Hippocampal formation (tissue), 2 donors: ENCODE measurements around the gene SLK.
A peak's percentile ranks its signal among the peaks of the same experiment; 100 is the strongest.

Experiments
- DNase-seq, 2 donors: peaks; one replicate each; lab custom pipeline; 2025; lab: John Stamatoyannopoulos, UW

Gene SLK

DNA sequence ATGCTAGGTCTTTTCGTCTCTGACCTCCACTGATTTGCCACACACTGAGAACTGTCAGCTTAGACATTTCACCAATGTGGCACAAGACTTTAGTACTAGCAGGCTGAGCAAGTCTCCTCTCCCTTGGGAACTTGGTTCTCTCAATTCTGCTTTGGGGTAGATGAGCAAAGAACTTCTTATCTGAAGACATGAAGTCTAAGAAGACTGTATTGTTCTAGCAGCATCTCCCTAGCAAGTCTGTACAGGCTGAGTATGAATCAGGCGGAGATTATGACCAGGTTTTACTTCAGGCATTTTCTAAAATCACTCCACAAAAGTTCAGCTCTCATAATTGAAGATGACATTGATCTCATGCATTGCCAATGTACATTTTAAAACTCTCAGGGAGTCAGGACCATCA is 25.1 kb upstream of the SLK start:
- DNase-seq = no peak

DNA sequence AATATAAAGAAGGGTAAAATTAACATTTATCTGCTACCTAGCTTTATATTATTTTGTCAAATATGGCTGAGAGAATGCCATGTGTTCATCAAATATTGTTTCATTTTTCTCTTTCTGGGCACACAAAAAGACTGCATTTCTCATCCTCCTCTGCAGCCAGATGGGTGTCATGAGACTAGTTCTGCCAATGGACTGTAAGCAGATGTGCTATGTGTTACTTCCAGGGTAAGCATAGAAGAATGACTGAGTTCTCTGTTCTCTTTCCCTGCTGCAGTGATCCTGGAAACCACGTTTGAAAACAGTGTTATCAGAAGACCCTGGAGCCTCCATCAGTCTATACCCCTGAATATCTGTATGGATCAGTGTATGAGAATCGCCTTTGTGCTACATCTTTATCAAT is 24.1 kb upstream of the SLK start:
- DNase-seq = peak in 1 of 2 donors; percentile 57

DNA sequence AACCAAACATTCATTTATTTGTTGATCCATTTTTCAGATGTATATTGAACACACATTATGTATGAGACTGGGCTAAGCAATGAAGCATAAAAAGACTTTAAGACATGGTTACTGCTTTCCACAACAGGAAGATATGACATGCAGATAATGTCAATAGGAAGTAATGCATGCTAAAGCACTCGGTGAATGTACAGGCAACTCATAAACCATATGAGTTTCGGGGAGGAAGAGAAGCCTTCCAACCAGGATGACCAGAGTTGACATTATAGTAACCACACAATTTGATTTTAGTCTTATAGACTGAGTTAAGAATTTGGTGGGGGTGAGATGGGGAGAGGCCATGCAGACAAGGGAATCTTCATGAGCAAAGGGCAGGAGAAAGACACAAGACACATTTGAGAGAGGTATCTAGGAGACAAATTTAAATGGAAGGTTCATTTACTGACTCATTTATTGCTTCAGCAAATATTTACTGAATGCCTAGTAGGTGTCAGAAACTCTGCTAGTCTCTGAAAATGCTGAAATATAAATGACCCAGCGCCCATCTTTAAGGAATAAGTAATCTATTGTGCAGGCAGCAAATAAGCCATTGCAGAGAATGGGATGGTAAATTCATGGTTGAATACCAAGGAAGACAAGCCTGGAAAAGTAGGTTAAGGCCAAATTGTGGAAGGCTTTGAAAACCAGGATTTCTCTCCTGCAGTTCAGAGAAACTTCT is 19.0 kb upstream of the SLK start:
- DNase-seq = no peak

DNA sequence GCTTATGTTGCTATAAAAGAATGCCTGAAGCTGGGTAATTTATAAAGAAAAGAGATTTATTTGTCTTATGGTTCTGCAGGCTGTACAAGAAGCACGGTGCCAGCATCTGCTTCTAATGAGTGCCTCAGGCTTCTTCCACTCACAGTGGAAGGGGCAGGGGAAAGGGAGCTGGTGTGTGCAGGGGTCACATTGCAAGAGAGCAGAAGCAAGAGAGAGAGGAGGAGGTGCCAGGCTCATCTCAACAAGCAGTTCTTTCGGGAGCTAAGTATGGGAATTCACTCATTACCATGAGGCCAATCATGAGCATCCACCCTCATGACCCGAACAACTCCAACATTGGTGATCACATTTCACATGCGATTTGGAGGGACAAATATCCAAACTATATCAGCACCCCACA is 17.2 kb upstream of the SLK start:
- DNase-seq = no peak

DNA sequence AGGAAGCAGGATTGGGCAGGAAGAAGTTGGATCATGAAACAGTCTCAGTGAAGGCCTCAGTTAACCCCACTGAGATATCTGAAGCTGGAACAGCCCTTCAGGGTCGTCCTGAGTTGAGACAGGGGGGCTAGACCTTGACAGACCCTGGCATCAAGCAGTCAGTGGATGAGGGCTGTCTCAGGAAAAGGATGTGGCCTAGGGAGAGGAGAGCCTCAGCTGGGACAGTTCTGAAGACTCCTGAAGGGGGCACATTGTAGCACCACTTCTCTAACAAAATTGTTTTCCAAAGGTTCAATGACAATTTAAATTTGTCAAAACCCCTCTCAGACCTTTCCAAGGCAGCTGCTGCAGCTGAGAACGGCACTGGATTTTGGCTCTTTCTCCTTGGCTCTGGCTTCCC is 15.8 kb upstream of the SLK start:
- DNase-seq = no peak

DNA sequence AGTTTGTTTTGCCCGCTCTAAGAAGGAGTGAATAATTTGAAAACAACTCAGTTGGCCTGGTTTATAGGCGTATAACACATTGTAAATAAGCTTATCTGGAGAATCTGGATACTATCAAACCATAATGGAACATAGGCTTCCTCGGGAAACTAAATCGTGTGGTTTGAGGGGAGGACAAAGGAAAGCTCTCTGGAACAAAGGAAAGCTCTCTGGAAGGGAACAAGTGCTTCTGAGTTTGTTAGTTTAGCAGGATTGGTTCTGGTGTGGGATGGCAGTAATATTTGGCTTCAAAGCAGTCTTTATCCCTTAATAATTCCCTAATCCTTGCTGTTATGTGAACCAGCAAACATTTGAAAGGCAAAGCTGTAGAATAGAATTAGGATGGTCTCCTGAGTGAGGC is 15.0 kb upstream of the SLK start:
- DNase-seq = no peak

DNA sequence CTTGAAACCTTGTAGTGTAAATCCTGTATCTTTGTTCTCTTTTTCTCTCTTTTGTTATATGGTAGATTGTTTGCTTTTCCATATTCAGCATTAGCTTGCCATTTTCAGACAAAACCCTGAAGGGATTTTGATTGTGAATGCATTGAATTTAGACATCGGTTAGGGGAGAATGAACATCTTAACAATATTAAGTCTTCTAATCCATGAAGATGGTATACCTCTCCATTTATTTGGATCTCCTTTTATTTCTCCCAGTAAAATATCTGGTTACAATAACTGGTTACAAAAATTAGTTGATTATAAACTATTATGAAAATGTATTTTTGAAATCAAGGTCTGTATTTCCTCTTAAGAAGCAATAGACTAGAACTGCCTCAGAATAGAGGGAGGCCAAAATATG is 12.4 kb upstream of the SLK start:
- no peak for DNase-seq

DNA sequence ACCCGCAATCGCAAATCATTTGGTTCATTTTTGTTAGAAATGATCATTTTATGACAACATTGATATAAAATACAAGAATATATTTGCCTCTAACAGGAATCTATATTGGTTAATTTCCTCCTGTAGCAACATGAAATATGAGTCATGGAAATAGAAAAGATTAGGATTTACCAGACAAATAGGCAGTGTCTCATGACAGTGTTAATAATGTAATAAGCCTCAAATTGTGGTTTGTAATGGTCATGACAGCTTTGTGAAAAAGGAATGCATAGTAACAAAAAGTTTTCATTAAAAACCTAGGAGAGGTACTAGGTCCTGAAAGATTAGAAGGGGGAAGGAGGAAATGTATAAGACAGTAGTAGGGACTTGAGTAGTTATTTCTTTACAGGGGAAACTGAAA is 7.9 kb upstream of the SLK start:
- DNase-seq = no peak

DNA sequence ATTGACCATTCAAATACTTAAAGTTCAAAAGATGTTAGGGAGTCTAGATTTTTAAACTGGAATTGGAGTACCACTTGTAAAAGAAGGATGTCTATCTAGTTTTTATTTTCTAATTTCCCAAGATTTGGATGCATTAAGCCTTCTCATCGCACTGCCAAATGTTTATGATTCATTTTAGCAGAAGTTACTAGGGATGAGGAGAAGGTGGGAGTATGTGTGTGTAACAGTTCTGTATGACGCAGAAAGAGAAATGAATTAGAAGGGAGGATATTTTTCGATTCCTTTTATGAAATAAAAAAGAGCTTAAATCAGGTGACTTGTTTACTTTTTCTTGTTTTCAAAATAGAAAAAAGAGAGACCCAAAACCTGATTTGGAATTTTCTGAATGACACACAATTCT is 6.8 kb upstream of the SLK start:
- no peak for DNase-seq

DNA sequence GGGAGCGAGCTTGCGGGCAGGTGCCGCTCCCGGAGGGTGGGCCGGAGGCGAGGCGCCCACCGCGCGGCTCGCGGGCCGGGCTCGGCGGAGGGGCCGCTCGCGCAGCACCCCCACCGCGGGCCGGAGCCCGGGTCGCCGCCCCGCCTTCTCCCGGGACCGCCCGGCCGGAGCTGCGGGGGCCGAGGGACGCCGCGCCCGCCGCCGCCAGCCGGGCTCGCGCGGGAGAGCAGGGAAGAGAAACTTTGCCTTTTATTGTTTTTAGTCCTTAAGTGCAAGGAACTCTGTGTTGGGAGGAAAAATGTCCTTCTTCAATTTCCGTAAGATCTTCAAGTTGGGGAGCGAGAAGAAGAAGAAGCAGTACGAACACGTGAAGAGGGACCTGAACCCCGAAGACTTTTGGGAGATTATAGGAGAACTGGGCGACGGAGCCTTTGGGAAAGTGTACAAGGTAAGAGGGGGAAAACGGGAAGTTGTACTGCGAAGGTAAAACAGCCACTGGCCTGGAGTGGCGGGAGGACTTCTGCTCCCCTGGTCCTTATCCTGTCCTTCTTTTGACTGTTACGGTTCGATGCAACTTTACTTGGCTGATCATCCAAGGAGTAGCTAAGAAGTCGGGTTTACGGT is 620 bp downstream of the SLK start:
- peak in 1 of 2 donors; percentile 17 for DNase-seq

DNA sequence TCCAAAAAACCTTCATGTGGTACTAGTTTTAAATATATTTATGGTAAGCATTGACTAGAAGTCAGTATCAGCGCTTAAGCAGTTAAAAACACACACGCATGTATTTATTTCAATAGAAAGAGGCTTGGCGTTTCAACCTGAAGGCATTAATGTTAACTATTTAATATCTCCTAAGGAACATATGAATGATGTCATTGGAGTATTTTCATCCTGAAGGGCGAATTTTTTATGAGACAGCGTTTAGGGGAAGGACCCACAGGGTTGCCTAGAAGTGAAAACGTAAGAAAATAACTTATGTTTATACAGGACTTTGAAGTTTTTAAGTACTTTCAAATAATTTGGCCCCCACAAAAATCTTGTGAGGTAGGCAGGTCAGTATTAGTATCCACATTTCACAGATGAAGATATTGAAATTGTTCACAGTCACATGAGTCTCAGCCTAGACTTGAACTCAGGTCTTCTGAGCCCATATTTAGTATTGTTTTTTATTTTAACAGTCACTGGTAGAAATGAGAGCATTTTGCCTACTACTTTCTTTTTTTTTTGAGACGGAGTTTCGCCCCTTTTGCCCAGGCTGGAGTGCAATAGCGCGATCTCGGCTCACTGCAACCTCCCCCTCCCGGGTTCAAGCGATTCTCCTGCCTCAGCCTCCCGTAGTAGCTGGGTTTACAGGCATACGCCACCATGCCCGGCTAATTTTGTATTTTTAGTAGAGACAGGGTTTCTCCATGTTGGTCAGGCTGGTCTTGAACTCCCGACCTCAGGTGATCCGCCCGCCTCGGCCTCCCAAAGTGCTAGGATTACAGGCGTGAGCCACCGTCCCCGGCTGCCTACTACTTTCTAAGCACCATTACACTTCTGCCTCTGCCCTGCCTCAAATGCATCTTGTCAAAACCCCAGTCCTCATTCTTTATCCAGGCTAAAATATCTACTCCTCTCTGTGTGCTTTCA is 1.8 kb downstream of the SLK start:
- no peak for DNase-seq

DNA sequence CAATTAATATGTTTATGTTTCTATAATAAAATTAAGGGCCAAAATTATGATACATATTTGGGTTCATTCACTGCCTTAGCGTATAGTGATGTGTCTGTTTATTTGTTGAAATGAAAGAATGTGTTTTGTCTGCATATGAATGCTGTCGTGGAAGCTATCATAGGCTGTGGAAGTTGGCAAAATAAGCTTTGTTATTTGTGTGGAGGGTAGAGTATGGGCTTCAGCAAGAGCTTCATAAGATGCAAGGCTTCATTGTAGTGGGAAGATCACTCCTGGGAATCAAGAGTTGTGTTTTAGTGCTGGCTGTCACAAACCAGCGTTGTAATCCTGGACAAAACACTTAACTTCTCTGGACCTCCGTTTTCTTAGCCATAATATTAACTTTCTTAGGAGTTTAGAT is 2.5 kb downstream of the SLK start:
- no peak for DNase-seq

DNA sequence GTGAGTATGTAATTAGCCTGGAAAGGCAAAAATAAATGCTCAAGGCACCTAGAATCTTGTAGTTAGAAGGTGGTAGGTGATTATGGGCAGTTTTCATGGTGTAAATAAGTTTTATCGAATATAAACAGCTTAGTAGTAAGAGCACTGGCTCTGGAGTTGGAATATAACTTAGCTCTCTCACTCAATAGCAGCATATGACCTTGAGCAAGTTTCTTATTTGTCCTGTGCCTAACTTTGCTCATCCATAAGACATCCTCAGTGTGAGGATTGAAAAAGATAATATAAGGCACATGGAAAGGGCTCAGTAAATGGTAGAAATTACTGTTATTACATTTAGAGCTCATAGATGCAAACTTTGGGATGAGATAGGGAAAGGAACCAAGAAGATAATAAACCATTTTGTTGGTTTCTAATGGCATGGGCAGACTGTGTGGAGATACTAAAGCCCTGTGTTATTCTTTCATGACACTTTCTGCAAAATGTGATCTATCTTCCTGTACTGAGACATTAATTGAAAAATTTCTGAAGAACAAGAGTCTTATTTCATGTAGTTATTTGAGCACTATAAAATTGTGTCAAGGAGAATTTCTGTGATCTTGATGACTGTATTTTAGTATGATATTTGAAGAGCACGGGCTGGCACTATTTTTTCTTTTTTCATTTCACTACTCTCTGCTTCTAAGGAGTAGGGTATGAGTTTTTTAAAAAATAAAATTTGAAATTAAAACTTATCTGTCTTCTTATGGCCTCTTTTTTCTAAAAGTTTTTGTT is 3.1 kb downstream of the SLK start:
- DNase-seq = no peak

DNA sequence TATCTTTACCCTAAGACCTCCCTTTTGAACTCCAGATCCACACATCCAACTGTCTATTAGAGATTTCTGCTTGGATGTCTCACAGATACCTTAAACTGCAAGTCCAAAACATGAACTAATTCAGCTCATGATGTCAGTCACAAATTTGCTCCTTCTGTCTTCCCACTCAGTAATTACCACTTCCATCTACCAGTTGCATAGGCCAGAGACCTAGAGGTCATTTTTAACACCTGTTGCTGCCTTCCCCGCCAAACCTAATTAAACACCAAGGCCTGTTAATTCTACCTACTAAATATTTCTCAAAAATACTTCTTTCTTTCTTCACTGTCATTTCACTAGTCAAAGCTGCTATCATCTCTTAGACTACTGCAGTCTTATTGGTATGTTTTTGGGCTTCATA is 8.2 kb downstream of the SLK start:
- DNase-seq = no peak

DNA sequence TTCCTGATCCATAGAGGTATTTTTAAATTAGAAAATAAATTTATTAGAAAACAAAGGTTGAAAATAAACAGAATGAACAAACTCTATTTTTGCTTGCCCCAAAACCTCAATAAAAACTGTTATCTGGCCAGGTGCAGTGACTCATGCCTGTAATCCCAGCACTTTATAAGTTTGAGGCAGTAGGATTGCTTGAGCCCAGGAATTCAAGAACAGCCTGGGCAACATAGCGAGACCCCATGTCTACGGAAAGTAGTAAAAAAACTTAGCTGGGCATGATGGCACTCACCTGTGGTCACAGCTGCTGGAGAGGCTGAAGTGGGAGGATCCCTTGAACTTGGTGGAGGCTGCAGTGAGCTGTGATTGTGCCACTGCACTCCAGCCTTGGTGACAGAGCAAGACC is 10.3 kb downstream of the SLK start:
- DNase-seq = no peak

DNA sequence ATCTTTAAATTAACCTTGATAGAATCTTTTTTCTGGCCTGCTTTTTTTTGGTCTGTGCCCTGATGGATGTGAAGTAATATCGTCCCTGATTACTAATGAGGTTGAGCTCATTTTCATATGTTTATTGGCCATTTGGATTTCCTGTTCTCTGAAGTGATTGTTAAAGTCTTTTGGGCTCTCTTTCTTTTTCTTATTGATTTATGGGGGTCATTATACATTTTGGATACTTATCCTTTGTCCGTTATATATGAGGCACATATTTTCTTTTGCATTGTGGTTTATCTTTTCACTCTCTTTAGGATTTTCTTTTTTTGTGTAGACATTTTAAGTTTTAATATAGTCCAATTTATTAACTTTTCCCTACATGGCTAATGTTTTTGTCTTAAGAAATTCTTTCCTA is 12.6 kb downstream of the SLK start:
- no peak for DNase-seq

DNA sequence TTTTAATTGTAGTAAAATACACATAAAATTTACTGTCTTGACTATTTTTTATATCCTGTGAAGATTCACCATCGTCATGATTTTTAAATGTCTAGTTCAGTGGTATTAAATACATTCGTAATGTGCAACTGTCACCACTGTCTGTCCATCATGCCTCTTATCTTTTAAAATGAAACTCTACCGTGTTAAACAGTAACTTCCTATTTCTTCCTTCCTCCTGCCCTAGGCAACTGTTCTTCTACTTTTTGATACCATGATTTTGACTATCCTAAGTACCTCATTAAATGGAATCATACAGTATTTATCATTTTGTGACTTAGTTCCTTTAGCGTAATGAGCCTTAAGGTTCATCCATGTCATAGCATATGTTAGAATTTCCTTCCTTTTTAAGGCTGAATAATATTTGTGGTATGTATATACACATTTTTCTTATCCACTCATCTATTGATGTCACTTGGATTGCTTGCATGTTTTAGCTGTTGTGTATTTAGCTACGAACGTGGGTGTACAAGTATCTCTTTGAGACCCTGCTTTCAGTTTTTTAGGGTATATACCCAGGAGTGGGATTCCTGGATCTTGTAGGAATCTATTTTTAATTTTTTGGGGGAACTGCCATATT is 13.5 kb downstream of the SLK start:
- no peak for DNase-seq

DNA sequence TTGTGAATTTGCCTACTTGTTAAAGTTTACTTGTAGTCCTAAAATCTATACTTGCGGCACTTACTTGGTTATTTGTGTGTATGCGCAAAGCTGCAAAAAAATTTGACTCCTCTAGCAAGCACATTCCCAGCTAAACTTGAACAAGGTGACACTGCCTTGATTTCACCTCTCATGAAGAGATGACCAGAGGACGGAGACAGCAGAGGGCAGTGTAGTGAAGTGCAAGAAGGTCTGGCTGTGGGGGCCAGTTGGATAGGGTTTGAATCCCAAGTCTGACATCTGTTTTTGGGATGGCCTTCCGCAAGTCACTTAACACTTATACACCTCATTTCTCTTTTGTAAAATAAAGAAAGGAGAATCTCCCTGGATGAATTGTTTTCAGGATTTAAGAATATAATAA is 15.7 kb downstream of the SLK start:
- peak in 1 of 2 donors; percentile 31 for DNase-seq

DNA sequence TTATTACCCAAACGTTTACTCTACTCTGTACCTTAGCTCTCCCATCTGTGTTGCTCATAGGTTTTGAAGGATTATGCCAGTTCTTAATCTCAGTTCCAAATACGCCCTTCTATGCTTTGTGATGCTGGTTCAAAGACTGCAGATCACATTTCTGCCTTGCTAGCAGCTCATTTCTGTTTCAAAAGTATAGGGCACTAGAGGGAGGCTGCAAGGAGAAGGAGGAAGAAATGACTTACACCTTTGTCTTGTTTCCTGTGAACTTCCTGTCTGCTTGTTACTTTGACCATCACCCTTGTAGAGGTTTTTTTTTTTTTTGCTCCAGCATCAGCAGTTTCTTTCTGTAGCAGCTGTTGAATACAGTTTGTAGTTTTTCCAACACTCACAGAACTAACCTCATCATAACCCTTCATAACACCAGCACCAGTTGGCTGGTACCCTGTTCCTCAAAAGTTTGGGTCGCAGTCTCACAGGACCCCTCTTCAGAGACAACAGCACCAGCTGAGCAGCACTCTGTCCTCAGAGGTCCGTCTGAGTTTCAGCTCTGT is 16.5 kb downstream of the SLK start:
- DNase-seq = no peak

DNA sequence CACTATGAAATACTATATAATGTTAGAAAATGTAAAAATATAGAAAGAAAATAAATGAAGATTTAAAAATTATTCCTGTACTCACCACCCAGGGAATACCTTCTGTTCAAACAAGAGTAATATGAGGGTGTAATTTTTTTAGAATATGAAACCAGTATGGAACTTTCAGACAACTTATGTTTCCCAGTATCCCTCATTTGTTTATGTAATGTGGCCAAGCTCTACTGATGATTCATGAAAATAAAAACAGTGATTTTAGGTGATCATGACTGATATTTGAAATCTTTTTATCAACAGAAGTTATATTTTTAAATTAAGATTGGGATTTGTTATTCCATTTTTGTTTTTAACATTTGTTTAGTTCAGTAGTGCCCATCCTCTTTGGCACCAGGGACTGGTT is 18.8 kb downstream of the SLK start:
- no peak for DNase-seq

DNA sequence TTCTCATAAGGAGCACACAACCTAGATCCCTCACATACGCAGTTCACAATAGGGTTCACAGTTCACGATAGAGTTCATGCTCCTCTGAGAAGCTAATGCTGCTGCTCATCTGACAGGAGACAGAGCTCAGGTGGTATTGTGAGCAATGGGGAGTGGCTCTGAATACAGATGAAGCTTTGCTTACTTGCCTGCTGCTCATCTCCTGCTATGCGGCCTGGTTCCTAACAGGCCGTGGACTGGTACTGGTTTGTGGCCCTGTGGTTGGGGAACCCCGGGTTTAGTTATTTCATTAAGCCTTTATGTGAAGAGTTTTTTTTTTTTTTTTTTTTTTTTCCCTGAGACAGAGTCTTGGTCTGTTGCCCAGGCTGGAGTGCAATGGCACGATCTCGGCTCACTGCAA is 19.4 kb downstream of the SLK start:
- DNase-seq = no peak
